ENCODE data around the gene LXN.

LXN gene, protein sequence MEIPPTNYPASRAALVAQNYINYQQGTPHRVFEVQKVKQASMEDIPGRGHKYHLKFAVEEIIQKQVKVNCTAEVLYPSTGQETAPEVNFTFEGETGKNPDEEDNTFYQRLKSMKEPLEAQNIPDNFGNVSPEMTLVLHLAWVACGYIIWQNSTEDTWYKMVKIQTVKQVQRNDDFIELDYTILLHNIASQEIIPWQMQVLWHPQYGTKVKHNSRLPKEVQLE

GRCh38 chr3:158672215-158673176 lies at the start of gene LXN:
TSS of gene LXN (minus strand) at chr3:158672648. CDS start at chr3:158672478, 170 bp downstream.
- Histone ChIP-seq H3K27ac (peak within 1 kb of the TSS; percentile 50 to 73), H3K4me3 (peak within 1 kb of the TSS; percentile 68)
- TF ChIP-seq, protein P1, sequence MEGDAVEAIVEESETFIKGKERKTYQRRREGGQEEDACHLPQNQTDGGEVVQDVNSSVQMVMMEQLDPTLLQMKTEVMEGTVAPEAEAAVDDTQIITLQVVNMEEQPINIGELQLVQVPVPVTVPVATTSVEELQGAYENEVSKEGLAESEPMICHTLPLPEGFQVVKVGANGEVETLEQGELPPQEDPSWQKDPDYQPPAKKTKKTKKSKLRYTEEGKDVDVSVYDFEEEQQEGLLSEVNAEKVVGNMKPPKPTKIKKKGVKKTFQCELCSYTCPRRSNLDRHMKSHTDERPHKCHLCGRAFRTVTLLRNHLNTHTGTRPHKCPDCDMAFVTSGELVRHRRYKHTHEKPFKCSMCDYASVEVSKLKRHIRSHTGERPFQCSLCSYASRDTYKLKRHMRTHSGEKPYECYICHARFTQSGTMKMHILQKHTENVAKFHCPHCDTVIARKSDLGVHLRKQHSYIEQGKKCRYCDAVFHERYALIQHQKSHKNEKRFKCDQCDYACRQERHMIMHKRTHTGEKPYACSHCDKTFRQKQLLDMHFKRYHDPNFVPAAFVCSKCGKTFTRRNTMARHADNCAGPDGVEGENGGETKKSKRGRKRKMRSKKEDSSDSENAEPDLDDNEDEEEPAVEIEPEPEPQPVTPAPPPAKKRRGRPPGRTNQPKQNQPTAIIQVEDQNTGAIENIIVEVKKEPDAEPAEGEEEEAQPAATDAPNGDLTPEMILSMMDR (IDR thresholded peaks at IDR 0.05) = peak; percentile 14
- DNase-seq (ENCODE audit: low spot score) = peak; percentile 78

DNA sequence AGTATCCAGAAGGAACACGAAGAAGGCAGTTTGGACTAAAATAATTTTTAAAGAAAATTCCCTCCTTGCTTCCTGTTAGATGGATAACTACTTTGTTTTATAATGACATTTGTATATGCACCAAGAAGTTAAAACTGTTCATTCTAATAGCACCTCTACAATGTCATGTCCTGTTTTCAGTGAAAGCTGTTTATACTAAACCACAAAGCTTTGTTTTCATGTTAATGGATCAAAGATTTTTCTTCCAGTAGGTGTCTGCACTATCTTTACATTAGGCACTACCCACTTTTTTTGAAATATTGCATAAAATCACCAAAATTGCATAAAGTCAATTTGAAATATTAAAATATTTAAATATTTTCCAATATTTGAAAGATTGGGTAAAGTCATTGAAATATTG lies 49.7 kb upstream of the LXN start:
- H3K27ac ChIP-seq = no peak overlapping the region
- no peak for DNase-seq (ENCODE audit: low spot score)
- H3K4me3 ChIP-seq = no peak overlapping the region
- TF ChIP-seq, protein P1 (IDR thresholded peaks at IDR 0.05) = no peak

GRCh38 chr3:158718490-158719170 lies 46.2 kb upstream of the LXN start:
- TF ChIP-seq, protein P1 (IDR thresholded peaks at IDR 0.05) = no peak
- no peak overlapping the region for H3K27ac ChIP-seq
- DNase-seq (ENCODE audit: low spot score) = peak; percentile 28
- no peak overlapping the region for H3K4me3 ChIP-seq

- peak; percentile 61 for DNase-seq (ENCODE audit: low spot score)
- H3K4me3 ChIP-seq = no peak overlapping the region
- TF ChIP-seq, protein P1 (IDR thresholded peaks at IDR 0.05) = no peak
- no peak overlapping the region for H3K27ac ChIP-seq
Measured at GRCh38 chr3:158717576-158717975, 45.1 kb upstream of the LXN start.

- Histone ChIP-seq H3K27ac (peak overlapping the region; percentile 75 to 81), H3K4me3 (no peak overlapping the region)
- TF ChIP-seq, protein P1 (IDR thresholded peaks at IDR 0.05) = no peak
- DNase-seq (ENCODE audit: low spot score) = no peak
Measured at GRCh38 chr3:158713094-158713499, 40.6 kb upstream of the LXN start.

GRCh38 chr3:158712443-158712842 lies 40.0 kb upstream of the LXN start:
- TF ChIP-seq, protein P1 (IDR thresholded peaks at IDR 0.05) = no peak
- H3K4me3 ChIP-seq = no peak overlapping the region
- no peak for DNase-seq (ENCODE audit: low spot score)
- peak overlapping the region; percentile 75 to 81 for H3K27ac ChIP-seq
